T-cell (primary cell): ENCODE measurements around the gene SUSD2. TPM values are rescaled to one million over a fixed set of nuclear protein-coding genes. Genes with fewer than 3 reads are reported as not detected.
"Not testable (repeated sequence)": the region's sequence is repeated elsewhere in the genome, so short reads cannot be mapped to it uniquely, and the experiment has no call there.

Experiments
- ATAC-seq, 4 experiments: fragments of 200-7000 bp in 3 of 4; fragments of 150-1000 bp in 1 of 4; cut with Tn5 transposase; replicated peaks in 1 of 4; 1 replicate in 3 of 4; 2 replicates in 1 of 4; pipeline ENCODE4 v1.10.0; 2021; ENCODE audit warnings: moderate library complexity in 3 of 4, mild to moderate bottlenecking in 2 of 4, moderate number of reproducible peaks in 1 of 4
- CTCF ChIA-PET, 2 donors: fragments of 300-600 bp; sonication (Branson Sonifier 250); formaldehyde crosslinking; loops; one replicate each; lab custom pipeline; 2022; ENCODE audit warnings: antibody characterized with exemption in 2 of 2; lab: Charles Lee
- POLR2A ChIA-PET, 2 donors: fragments of 300-600 bp; sonication (Branson Sonifier 250); formaldehyde crosslinking; loops; one replicate each; lab custom pipeline; 2022; ENCODE audit warnings: antibody characterized with exemption in 2 of 2; lab: Charles Lee
- DNase-seq, 35 experiments: peaks; one replicate each; pipeline versions ENCODE4 v3.0.0 to v3.0.0-alpha.2; 2013 to 2023
- H3K27ac ChIP-seq: one replicate; pipeline ENCODE4 v1.5.1; 2013; ENCODE audit warnings: low read length
- H3K27me3 ChIP-seq, 2 experiments: replicated peaks in 1 of 2; 1 replicate in 1 of 2; 2 replicates in 1 of 2; pipeline versions ENCODE4 v1.6.1 to v1.7.0; 2013; ENCODE audit warnings: low read length in 1 of 2, mixed read lengths in 1 of 2; ENCODE audit not compliant: control insufficient read depth in 2 of 2, insufficient read depth in 2 of 2; ENCODE audit errors: extremely low read depth in 1 of 2
- H3K36me3 ChIP-seq, 2 donors: 1 replicate in 1 of 2; 2 replicates in 1 of 2; pipeline versions ENCODE4 v1.6.1 to v1.7.0; 2013; ENCODE audit warnings: low read length in 1 of 2; ENCODE audit not compliant: control insufficient read depth in 2 of 2, insufficient read depth in 1 of 2; ENCODE audit errors: extremely low read depth in 1 of 2
- H3K4me1 ChIP-seq, 2 experiments: 1 replicate in 1 of 2; 2 replicates in 1 of 2; pipeline versions ENCODE4 v1.6.1 to v1.7.0; 2013; ENCODE audit warnings: low read length in 2 of 2, mixed read lengths in 1 of 2; ENCODE audit not compliant: insufficient read depth in 2 of 2, control insufficient read depth in 1 of 2; ENCODE audit errors: extremely low read depth in 1 of 2
- H3K4me3 ChIP-seq, 2 donors: 1 replicate in 1 of 2; 2 replicates in 1 of 2; pipeline versions ENCODE4 v1.5.1 to v1.7.0; 2013; ENCODE audit warnings: mild to moderate bottlenecking in 2 of 2, low read length in 1 of 2, moderate library complexity in 1 of 2; ENCODE audit not compliant: control insufficient read depth in 1 of 2; ENCODE audit errors: extremely low read depth in 1 of 2
- H3K9me3 ChIP-seq: 2 replicates; pipeline ENCODE4 v1.7.0; 2013
- H3K27ac Mint-ChIP-seq, 2 donors: one replicate each; pipeline ENCODE4 v1.8.0; 2020 to 2021; ENCODE audit warnings: mild to moderate bottlenecking in 2 of 2, mixed read lengths in 2 of 2
- H3K27me3 Mint-ChIP-seq, 2 donors: one replicate each; pipeline ENCODE4 v1.8.0; 2021 to 2022; ENCODE audit warnings: mixed read lengths in 2 of 2
- H3K36me3 Mint-ChIP-seq: one replicate; pipeline ENCODE4 v1.8.0; 2021; ENCODE audit warnings: mixed read lengths
- H3K4me1 Mint-ChIP-seq, 3 donors: one replicate each; pipeline ENCODE4 v1.8.0; 2020 to 2022; ENCODE audit warnings: mixed read lengths in 3 of 3, mild to moderate bottlenecking in 1 of 3
- H3K4me3 Mint-ChIP-seq, 3 donors: one replicate each; pipeline ENCODE4 v1.8.0; 2020 to 2022; ENCODE audit warnings: mild to moderate bottlenecking in 3 of 3, mixed read lengths in 3 of 3, moderate library complexity in 3 of 3
- H3K9me3 Mint-ChIP-seq, 3 donors: one replicate each; pipeline ENCODE4 v1.8.0; 2020 to 2022; ENCODE audit warnings: mixed read lengths in 3 of 3
- WGBS: methylation state at CpG from one replicate; pipeline ENCODE4 v1.1.5; 2013; ENCODE audit warnings: missing lambda C conversion rate; ENCODE audit not compliant: insufficient coverage; 5-methylcytosine and 5-hydroxymethylcytosine counted together
- total RNA-seq, 35 experiments: library from RNA in 6 of 35; stranded (reverse) in 6 of 35; fragments of 120-200 nt in 1 of 35; gene quantifications; one replicate each; pipeline versions ENCODE4 v1.2.1 to v1.2.4 and lab custom pipeline; 2013 to 2026

Gene SUSD2
- total RNA-seq, 5 donors from 2014 or later (not counting 1 experiment from before 2014, with no cell fraction given) = 1.3 to 2.3 (median 1.6) TPM

DNA sequence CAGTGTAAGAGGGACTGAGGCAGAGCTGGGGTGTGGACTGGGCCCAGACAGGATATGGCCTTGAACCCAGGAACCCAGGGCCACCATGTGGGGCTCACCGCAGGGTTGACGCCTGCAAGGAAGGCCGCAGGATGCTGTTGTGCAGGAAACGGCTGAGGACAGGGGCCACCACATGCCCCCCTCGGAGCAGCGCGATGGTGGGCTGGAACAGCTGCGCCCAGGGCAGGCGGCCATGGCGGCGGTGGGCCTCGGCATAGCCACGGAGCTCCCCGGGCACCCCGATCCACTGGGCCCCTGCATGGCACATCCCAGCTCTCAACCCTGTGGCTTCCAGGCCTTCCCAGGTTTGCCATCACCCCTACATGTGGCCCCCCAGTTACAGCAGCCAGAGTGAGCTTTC, 51.4 kb downstream of the SUSD2 start:
- Mint-ChIP-seq H3K4me1 (peaks cover 3 to 6% (median 3%) of the 10 kb centered on the region in 3 donors), H3K27ac (no peak overlapping the region), H3K9me3 (no peaks in the 10 kb centered on the region), H3K4me3 (no peak overlapping the region), H3K27me3 (no peaks in the 10 kb centered on the region), H3K36me3 (no peaks in the 10 kb centered on the region)
- Histone ChIP-seq H3K27me3 (peaks cover 0 to 7% of the 10 kb centered on the region in 2 experiments), H3K36me3 (no peaks in the 10 kb centered on the region), H3K4me3 (no peak overlapping the region), H3K27ac (no peak overlapping the region), H3K4me1 (peaks cover 0 to 4% of the 10 kb centered on the region in 2 experiments), H3K9me3 (no peaks in the 10 kb centered on the region)
- DNase-seq = no peak
- CTCF ChIA-PET = interaction anchor here in 1 of 2 donors (0.6 kb wide), 1 partner anchor 8 kb away, joined by 7 read pairs; no protein-coding TSS in a partner anchor
- no peak for ATAC-seq
- 91% methylated on average over 15 of the region's 15 CpGs for WGBS
- POLR2A ChIA-PET = no interaction called here

GRCh38 chr22:24233235-24233634, 51.9 kb downstream of the SUSD2 start:
- Mint-ChIP-seq H3K9me3 (no peaks in the 10 kb centered on the region), H3K27ac (no peak overlapping the region), H3K4me1 (peaks cover 3 to 6% (median 3%) of the 10 kb centered on the region in 3 donors), H3K27me3 (no peaks in the 10 kb centered on the region), H3K4me3 (no peak overlapping the region), H3K36me3 (no peaks in the 10 kb centered on the region)
- no peak overlapping the region for H3K4me3 ChIP-seq
- ChIA-PET POLR2A (no interaction called here), CTCF (no interaction called here)
- WGBS = 86% methylated on average over 7 of the region's 13 CpGs
- H3K36me3 ChIP-seq = no peaks in the 10 kb centered on the region
- ATAC-seq = no peak
- peaks cover 0 to 4% of the 10 kb centered on the region in 2 experiments for H3K4me1 ChIP-seq
- H3K27ac ChIP-seq = no peak overlapping the region
- H3K9me3 ChIP-seq = no peaks in the 10 kb centered on the region
- peaks cover 0 to 7% of the 10 kb centered on the region in 2 experiments for H3K27me3 ChIP-seq
- DNase-seq = no peak

- Mint-ChIP-seq H3K4me3 (no peak overlapping the region), H3K27ac (no peak overlapping the region), H3K27me3 (no peaks in the 10 kb centered on the region), H3K36me3 (no peaks in the 10 kb centered on the region), H3K9me3 (no peaks in the 10 kb centered on the region), H3K4me1 (peaks cover 3 to 6% (median 3%) of the 10 kb centered on the region in 3 donors)
- H3K4me1 ChIP-seq = peaks cover 0 to 4% of the 10 kb centered on the region in 2 experiments
- ChIA-PET CTCF (no interaction called here), POLR2A (no interaction called here)
- no peaks in the 10 kb centered on the region for H3K36me3 ChIP-seq
- no peaks in the 10 kb centered on the region for H3K9me3 ChIP-seq
- H3K4me3 ChIP-seq = no peak overlapping the region
- peaks cover 0 to 7% of the 10 kb centered on the region in 2 experiments for H3K27me3 ChIP-seq
- no peak overlapping the region for H3K27ac ChIP-seq
- 89% methylated on average over 14 of the region's 14 CpGs for WGBS
- ATAC-seq (no peak), DNase-seq (no peak)
These were observed 52.5 kb downstream of the SUSD2 start for GRCh38 chr22:24233816-24234215.

DNA sequence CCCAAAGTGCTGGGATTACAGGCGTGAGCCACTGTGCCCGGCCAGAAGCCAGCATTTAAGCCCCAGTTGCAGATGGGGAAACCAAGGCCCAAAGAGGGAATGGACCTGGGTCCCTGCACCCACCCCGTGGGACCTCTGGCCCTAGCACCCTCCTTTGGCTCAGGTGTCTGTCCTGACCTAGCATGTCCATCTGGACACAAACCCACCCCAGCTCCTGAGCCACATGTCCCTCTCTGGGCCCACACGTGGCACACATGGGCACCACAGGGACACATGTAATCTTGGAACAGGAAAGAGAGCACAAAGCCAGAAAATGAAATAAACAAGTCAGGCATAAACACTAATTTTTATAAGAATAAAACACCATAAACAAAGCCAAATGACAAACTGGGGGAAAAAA, 54.0 kb downstream of the SUSD2 start:
- Histone ChIP-seq H3K4me1 (peaks cover 0 to 4% of the 10 kb centered on the region in 2 experiments), H3K27me3 (peaks cover 0 to 7% of the 10 kb centered on the region in 2 experiments), H3K4me3 (no peak overlapping the region), H3K9me3 (no peaks in the 10 kb centered on the region), H3K27ac (no peak overlapping the region), H3K36me3 (no peaks in the 10 kb centered on the region)
- no peaks in the 10 kb centered on the region for H3K9me3 Mint-ChIP-seq
- ChIA-PET CTCF (no interaction called here), POLR2A (no interaction called here)
- H3K27me3 Mint-ChIP-seq = no peaks in the 10 kb centered on the region
- peaks cover 4 to 11% (median 5%) of the 10 kb centered on the region in 3 donors for H3K4me1 Mint-ChIP-seq
- no peak for ATAC-seq
- H3K27ac Mint-ChIP-seq = no peak overlapping the region
- no peaks in the 10 kb centered on the region for H3K36me3 Mint-ChIP-seq
- no peak for DNase-seq
- no peak overlapping the region for H3K4me3 Mint-ChIP-seq
- WGBS = 88% methylated on average over 4 of the region's 4 CpGs

DNA sequence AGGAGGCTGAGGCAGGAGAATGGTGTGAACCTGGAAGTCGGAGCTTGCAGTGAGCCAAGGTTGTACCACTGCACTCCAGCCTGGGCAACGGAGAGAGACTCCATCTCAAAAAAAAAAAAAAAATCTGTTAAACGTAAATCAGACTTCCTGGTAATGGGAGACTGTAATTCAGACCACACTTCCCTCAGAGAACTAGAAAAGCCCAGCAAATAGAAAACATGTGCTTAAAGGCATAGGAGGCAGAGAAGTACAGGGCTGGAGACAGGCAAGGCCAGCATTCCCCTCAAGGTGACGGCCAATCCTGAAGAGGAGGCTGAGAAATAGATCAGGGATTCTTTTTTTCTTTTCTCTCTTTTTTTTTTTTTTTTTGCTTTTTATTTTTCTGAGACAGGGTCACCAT, 55.4 kb downstream of the SUSD2 start:
- Histone ChIP-seq H3K4me3 (no peak overlapping the region), H3K4me1 (no peaks in the 10 kb centered on the region), H3K36me3 (no peaks in the 10 kb centered on the region), H3K27ac (no peak overlapping the region), H3K27me3 (peaks cover 0 to 3% of the 10 kb centered on the region in 2 experiments), H3K9me3 (no peaks in the 10 kb centered on the region)
- no peaks in the 10 kb centered on the region for H3K9me3 Mint-ChIP-seq
- no peaks in the 10 kb centered on the region for H3K27me3 Mint-ChIP-seq
- no CpG with 5 or more reads among the region's 4 CpGs for WGBS
- peaks cover 12 to 17% (median 13%) of the 10 kb centered on the region in 3 donors for H3K4me1 Mint-ChIP-seq
- ATAC-seq (no peak), DNase-seq (no peak)
- CTCF ChIA-PET = interaction anchor here in 1 of 2 donors (0.6 kb wide), 1 partner anchor 348 kb away, joined by 9 read pairs; no protein-coding TSS in a partner anchor
- H3K4me3 Mint-ChIP-seq = no peak overlapping the region
- H3K36me3 Mint-ChIP-seq = no peaks in the 10 kb centered on the region
- POLR2A ChIA-PET = interaction anchor here in 1 of 2 donors (0.7 kb wide), 1 partner anchor 22 kb away, joined by 7 read pairs; no protein-coding TSS in a partner anchor
- no peak overlapping the region for H3K27ac Mint-ChIP-seq

- H3K9me3 ChIP-seq, H3K9me3 Mint-ChIP-seq, H3K36me3 Mint-ChIP-seq, DNase-seq, POLR2A ChIA-PET, ATAC-seq, H3K27me3 Mint-ChIP-seq, H3K36me3 ChIP-seq, H3K27ac Mint-ChIP-seq, H3K27me3 ChIP-seq, H3K27ac ChIP-seq, H3K4me3 Mint-ChIP-seq, H3K4me3 ChIP-seq: not testable (repeated sequence)
- WGBS = 100% methylated on average over 2 of the region's 13 CpGs
- peaks cover 11 to 14% of the 10 kb centered on the region in 2 experiments for H3K4me1 ChIP-seq
- CTCF ChIA-PET = interaction anchor here in 1 of 2 donors (0.6 kb wide), 1 partner anchor 11 kb away, joined by 3 read pairs; no protein-coding TSS in a partner anchor
- H3K4me1 Mint-ChIP-seq = peaks cover 26 to 31% (median 27%) of the 10 kb centered on the region in 3 donors
These were observed 56.9 kb downstream of the SUSD2 start for GRCh38 chr22:24238101-24238694.
